Mononuclear cell (primary cell): ENCODE measurements around the gene PIEZO2. TPM values are rescaled to one million over a fixed set of nuclear protein-coding genes. Genes with fewer than 3 reads are reported as not detected.

ENCODE experiments used
- H3K27me3 ChIP-seq: 2 replicates; pipeline ENCODE4 v1.6.0; 2011; ENCODE audit warnings: low read length, control low read depth; ENCODE audit not compliant: insufficient read depth
- H3K4me1 ChIP-seq: 2 replicates; pipeline ENCODE4 v1.5.1; 2011; ENCODE audit warnings: mild to moderate bottlenecking, low read length, control low read depth; ENCODE audit not compliant: insufficient read depth
- H3K4me3 ChIP-seq: 2 replicates; pipeline ENCODE4 v1.5.1; 2011; ENCODE audit warnings: mild to moderate bottlenecking, low read length, moderate library complexity
- H3K9me3 ChIP-seq: 2 replicates; pipeline ENCODE4 v1.5.1; 2011; ENCODE audit warnings: low read depth, mild to moderate bottlenecking, control low read depth, low read length
- total RNA-seq: library from RNA; depleted of rRNA; stranded (reverse); fragments of >200 nt; gene quantifications from one replicate; pipeline ENCODE4 v1.2.3, GENCODE V29; 2012

The PIEZO2 gene
- total RNA-seq, 1 donor: 0.21 TPM

GRCh38 chr18:11020877-11021414, 128.4 kb downstream of the PIEZO2 start:
- no peaks in the 10 kb centered on the region for H3K4me1 ChIP-seq
- no peaks in the 10 kb centered on the region for H3K9me3 ChIP-seq
- no peak overlapping the region for H3K4me3 ChIP-seq
- H3K27me3 ChIP-seq: no peaks in the 10 kb centered on the region

DNA sequence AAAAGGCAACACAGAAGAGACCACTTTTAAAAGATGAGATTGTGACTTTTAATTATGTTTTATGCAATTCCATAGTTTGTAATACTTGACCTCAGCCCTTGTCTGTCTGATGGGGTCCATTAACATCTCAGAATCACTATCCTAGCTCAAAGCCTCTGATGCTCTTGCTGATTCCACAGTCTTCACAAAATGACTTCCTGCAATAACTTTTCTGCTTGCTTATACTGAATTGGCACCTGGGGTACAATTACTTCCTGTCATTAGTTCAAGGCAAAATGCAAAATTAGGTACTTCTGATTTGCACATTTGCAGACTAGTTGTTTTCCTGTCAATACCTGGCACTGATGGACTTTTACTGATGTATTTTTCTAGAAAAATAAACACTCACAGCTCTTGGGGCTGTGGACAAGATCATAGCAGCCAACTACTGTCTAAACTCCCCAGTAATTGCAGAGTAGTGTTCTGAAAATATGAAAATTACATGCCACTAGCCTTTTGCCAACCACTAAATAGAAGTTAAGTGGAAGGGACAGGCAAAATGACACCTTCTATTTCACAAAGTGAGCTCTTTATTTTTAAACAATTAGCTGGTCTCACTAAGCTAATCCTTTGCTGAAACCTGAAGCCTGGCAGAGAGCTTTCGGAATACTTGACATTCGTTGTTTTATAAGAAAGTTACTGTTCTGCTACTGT, 129.1 kb downstream of the PIEZO2 start:
- H3K9me3 ChIP-seq: no peaks in the 10 kb centered on the region
- no peaks in the 10 kb centered on the region for H3K4me1 ChIP-seq
- no peak overlapping the region for H3K4me3 ChIP-seq
- no peaks in the 10 kb centered on the region for H3K27me3 ChIP-seq

GRCh38 chr18:11019295-11020105, 129.9 kb downstream of the PIEZO2 start:
- Histone ChIP-seq H3K4me1 (no peaks in the 10 kb centered on the region), H3K27me3 (no peaks in the 10 kb centered on the region), H3K4me3 (no peak overlapping the region), H3K9me3 (no peaks in the 10 kb centered on the region)

- H3K27me3 ChIP-seq: no peaks in the 10 kb centered on the region
- H3K4me3 ChIP-seq: no peak overlapping the region
- H3K4me1 ChIP-seq: no peaks in the 10 kb centered on the region
- H3K9me3 ChIP-seq: no peaks in the 10 kb centered on the region
Measured at GRCh38 chr18:11009869-11010268, 139.5 kb downstream of the PIEZO2 start.

DNA sequence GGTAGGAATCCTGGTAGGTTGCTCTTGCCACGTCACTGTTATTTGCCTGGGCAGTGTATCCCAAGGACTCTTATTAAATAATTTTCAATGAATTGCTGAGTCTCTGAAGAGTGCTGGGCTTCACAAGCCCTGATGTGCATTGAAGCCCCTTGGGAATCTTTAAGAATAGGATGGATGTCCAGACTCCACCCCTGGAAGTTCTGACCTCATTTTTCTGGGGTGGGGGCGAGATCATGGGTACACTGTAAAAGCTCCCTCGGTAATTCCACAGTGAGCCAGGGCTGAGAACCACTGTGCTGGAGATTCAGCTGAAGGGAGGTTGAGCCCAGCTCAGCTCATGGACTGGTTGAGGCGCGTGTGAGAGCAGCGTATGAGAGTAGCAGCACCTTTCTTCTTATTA, 140.2 kb downstream of the PIEZO2 start:
- Histone ChIP-seq H3K27me3 (no peaks in the 10 kb centered on the region), H3K4me1 (no peaks in the 10 kb centered on the region), H3K9me3 (no peaks in the 10 kb centered on the region), H3K4me3 (no peak overlapping the region)

GRCh38 chr18:11008505-11008904, 140.9 kb downstream of the PIEZO2 start:
- Histone ChIP-seq H3K27me3 (no peaks in the 10 kb centered on the region), H3K4me1 (no peaks in the 10 kb centered on the region), H3K9me3 (no peaks in the 10 kb centered on the region), H3K4me3 (no peak overlapping the region)

- H3K4me3 ChIP-seq: no peak overlapping the region
- H3K27me3 ChIP-seq: no peaks in the 10 kb centered on the region
- no peaks in the 10 kb centered on the region for H3K9me3 ChIP-seq
- no peaks in the 10 kb centered on the region for H3K4me1 ChIP-seq
Measured at GRCh38 chr18:11005528-11005927, 143.8 kb downstream of the PIEZO2 start.

DNA sequence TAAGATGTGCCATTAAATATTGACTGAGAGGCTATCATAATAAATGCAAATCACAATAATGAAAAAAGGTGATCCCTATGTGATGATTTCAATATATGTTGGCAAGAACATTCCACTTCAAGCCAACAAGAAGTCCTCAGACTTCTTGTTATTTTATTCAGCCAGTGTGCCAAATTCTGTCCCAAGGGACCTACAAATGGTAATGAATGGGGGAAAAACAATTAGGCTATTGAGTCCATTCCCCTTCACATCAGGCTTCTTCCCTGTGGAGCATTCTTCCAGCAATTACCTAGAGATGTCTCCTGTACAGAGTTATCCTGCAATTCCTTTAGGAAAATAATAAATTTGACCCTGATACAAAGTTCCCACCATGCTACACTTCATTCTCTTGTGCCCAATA, 144.4 kb downstream of the PIEZO2 start:
- Histone ChIP-seq H3K4me1 (no peaks in the 10 kb centered on the region), H3K27me3 (no peaks in the 10 kb centered on the region), H3K4me3 (no peak overlapping the region), H3K9me3 (no peaks in the 10 kb centered on the region)

DNA sequence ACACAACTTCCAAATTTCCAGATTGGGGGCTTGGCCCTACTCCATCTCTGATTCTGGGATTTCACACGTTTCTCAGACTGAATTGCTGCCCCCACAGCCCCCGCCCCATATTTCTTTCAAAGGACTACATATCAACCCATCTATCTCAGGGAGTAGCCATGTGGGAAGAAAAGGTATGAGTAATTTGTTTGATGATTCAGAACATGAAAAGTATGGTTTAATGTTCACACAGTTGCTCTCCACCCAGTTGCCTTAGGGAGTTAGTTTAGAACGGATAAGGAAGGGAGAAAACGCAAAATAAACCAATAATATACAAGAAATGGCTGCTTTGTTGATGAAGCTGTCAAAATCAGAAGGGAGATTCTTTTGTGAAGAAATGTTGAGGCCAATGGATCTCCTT, 145.1 kb downstream of the PIEZO2 start:
- H3K9me3 ChIP-seq: no peaks in the 10 kb centered on the region
- no peaks in the 10 kb centered on the region for H3K4me1 ChIP-seq
- H3K27me3 ChIP-seq: no peaks in the 10 kb centered on the region
- H3K4me3 ChIP-seq: no peak overlapping the region

GRCh38 chr18:11002796-11003195, 146.6 kb downstream of the PIEZO2 start:
- Histone ChIP-seq H3K9me3 (peaks cover 4% of the 10 kb centered on the region), H3K4me3 (no peak overlapping the region)

GRCh38 chr18:11002277-11002676, 147.1 kb downstream of the PIEZO2 start:
- Histone ChIP-seq H3K4me3 (no peak overlapping the region), H3K9me3 (peaks cover 10% of the 10 kb centered on the region), H3K27me3 (no peaks in the 10 kb centered on the region), H3K4me1 (no peaks in the 10 kb centered on the region)

More at GRCh38 chr18:11002796-11003195, 146.6 kb downstream of the PIEZO2 start:
- H3K4me1 ChIP-seq: no peaks in the 10 kb centered on the region
- H3K27me3 ChIP-seq: no peaks in the 10 kb centered on the region

- Histone ChIP-seq H3K4me1 (no peaks in the 10 kb centered on the region), H3K4me3 (no peak overlapping the region), H3K27me3 (no peaks in the 10 kb centered on the region), H3K9me3 (peaks cover 14% of the 10 kb centered on the region)
Measured at GRCh38 chr18:11000071-11000470, 149.3 kb downstream of the PIEZO2 start.

DNA sequence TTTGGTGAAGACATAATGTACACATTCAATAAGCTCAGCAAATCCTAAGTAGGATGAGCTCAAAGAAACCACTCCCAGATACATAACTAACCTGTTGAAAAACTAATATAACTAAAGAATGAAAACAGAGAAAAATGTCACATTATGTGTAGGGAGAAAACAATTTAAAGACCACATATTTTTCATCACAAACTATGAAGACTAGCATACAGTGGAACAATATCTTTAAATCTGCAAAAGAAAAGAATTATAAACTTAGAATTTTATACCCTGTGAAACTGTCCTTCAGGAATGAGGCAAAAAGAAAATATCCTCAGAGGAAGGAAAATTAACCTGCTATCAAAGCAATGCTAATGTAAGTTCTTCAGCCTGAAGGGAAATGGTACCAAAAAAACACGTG, 151.5 kb downstream of the PIEZO2 start:
- no peaks in the 10 kb centered on the region for H3K27me3 ChIP-seq
- H3K4me1 ChIP-seq: no peaks in the 10 kb centered on the region
- H3K4me3 ChIP-seq: no peak overlapping the region
- peaks cover 14% of the 10 kb centered on the region for H3K9me3 ChIP-seq

GRCh38 chr18:10995550-10995949, 153.8 kb downstream of the PIEZO2 start:
- H3K27me3 ChIP-seq: no peaks in the 10 kb centered on the region
- no peaks in the 10 kb centered on the region for H3K4me1 ChIP-seq
- H3K9me3 ChIP-seq: peaks cover 14% of the 10 kb centered on the region
- no peak overlapping the region for H3K4me3 ChIP-seq

DNA sequence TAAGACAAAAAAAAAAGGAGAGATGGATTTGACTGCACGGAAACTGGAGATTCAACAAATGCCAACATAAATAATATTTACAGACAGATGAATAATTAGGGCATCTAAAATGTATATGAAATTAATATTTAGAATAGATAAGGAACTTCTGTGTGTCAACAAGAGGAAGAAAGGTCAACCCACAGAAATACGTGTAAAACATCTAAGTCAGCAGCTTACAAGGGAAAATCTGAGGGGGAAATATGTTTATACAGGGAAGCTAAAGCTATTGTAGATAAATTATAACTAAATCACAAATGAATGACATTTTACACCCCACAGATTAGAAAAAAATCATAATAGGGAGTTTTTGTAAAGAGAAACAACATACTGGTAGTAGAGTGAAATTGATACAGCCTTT, 159.9 kb downstream of the PIEZO2 start:
- peaks cover 9% of the 10 kb centered on the region for H3K9me3 ChIP-seq
- no peak overlapping the region for H3K4me3 ChIP-seq
- H3K27me3 ChIP-seq: no peaks in the 10 kb centered on the region
- H3K4me1 ChIP-seq: no peaks in the 10 kb centered on the region
